Measurements from ENCODE around the gene CFAP141. TPM values are rescaled to one million over a fixed set of nuclear protein-coding genes. Genes with fewer than 3 reads are reported as not detected.

CFAP141 gene
- total and polyA plus RNA-seq, 2 donors from 2014 or later, result not detected

GRCh38 chr1:154186177-154186576 is 20.0 kb downstream of the CFAP141 start:
- intact Hi-C loops (cut with DNase I), result no loop called here
- no peak for FAIRE-seq
- Histone ChIP-seq H3K4me3 (ENCODE audit: low read length in 3 of 3) (no peak overlapping the region), H3K27me3 (ENCODE audit: control insufficient read depth, insufficient read depth, low read length) (no peaks in the 10 kb centered on the region), H3K4me1 (ENCODE audit: control insufficient read depth in 2 of 3, insufficient read depth in 2 of 3, low read depth in 1 of 3, low read length in 3 of 3) (peaks cover 3 to 12% (median 4%) of the 10 kb centered on the region in 3 donors), H3K36me3 (ENCODE audit: control insufficient read depth in 2 of 3, insufficient read depth in 3 of 3, low read length in 3 of 3) (no peaks in the 10 kb centered on the region), H3K9me3 (ENCODE audit: control insufficient read depth in 2 of 3, insufficient read depth in 1 of 3, low read length in 3 of 3) (no peaks in the 10 kb centered on the region), H3K27ac (ENCODE audit: low read depth in 2 of 2, low read length in 2 of 2) (no peak overlapping the region), H3K9ac (ENCODE audit: low read length in 3 of 3) (no peak overlapping the region)
- DNase-seq, result peak in 4 of 5 donors; percentile 43 to 63 (median 58)
- peak; percentile 18 for TF ChIP-seq CTCF (IDR thresholded peaks at IDR 0.05; ENCODE audit: borderline replicate concordance, extremely low read depth, insufficient read depth)

GRCh38 chr1:154183046-154183915 is 22.9 kb downstream of the CFAP141 start:
- no peaks in the 10 kb centered on the region for H3K27me3 ChIP-seq (ENCODE audit: control insufficient read depth, insufficient read depth, low read length)
- H3K4me3 ChIP-seq (ENCODE audit: low read length in 3 of 3), result peak overlapping the region; percentile 90 to 96 (median 96)
- peak overlapping the region; percentile 86 to 87 for H3K27ac ChIP-seq (ENCODE audit: low read depth in 2 of 2, low read length in 2 of 2)
- intact Hi-C loops (cut with DNase I), result no loop called here
- DNase-seq, result peak; percentile 98 to 99 (median 99)
- H3K9me3 ChIP-seq (ENCODE audit: control insufficient read depth in 2 of 3, insufficient read depth in 1 of 3, low read length in 3 of 3), result no peaks in the 10 kb centered on the region
- FAIRE-seq, result no peak
- peak overlapping the region; percentile 61 to 91 (median 90) for H3K9ac ChIP-seq (ENCODE audit: low read length in 3 of 3)
- H3K4me1 ChIP-seq (ENCODE audit: control insufficient read depth in 2 of 3, insufficient read depth in 2 of 3, low read depth in 1 of 3, low read length in 3 of 3), result peaks cover 3 to 32% (median 23%) of the 10 kb centered on the region in 3 donors
- no peak for TF ChIP-seq CTCF (IDR thresholded peaks at IDR 0.05; ENCODE audit: borderline replicate concordance, extremely low read depth, insufficient read depth)
- peaks cover 0 to 2% (median 0%) of the 10 kb centered on the region in 3 donors for H3K36me3 ChIP-seq (ENCODE audit: control insufficient read depth in 2 of 3, insufficient read depth in 3 of 3, low read length in 3 of 3)

- no peaks in the 10 kb centered on the region for H3K9me3 ChIP-seq (ENCODE audit: control insufficient read depth in 2 of 3, insufficient read depth in 1 of 3, low read length in 3 of 3)
- peaks cover 3 to 37% (median 28%) of the 10 kb centered on the region in 3 donors for H3K4me1 ChIP-seq (ENCODE audit: control insufficient read depth in 2 of 3, insufficient read depth in 2 of 3, low read depth in 1 of 3, low read length in 3 of 3)
- intact Hi-C loops (cut with DNase I), result no loop called here
- no peak for TF ChIP-seq CTCF (IDR thresholded peaks at IDR 0.05; ENCODE audit: borderline replicate concordance, extremely low read depth, insufficient read depth)
- H3K9ac ChIP-seq (ENCODE audit: low read length in 3 of 3), result peak overlapping the region; percentile 61 to 91 (median 90)
- peak overlapping the region; percentile 86 to 87 for H3K27ac ChIP-seq (ENCODE audit: low read depth in 2 of 2, low read length in 2 of 2)
- FAIRE-seq (no peak), DNase-seq (peak; percentile 48 to 92 (median 78))
- peaks cover 0 to 2% (median 0%) of the 10 kb centered on the region in 3 donors for H3K36me3 ChIP-seq (ENCODE audit: control insufficient read depth in 2 of 3, insufficient read depth in 3 of 3, low read length in 3 of 3)
- H3K4me3 ChIP-seq (ENCODE audit: low read length in 3 of 3), result peak overlapping the region; percentile 90 to 96 (median 96)
- no peaks in the 10 kb centered on the region for H3K27me3 ChIP-seq (ENCODE audit: control insufficient read depth, insufficient read depth, low read length)
Measured at GRCh38 chr1:154182344-154183045, 23.6 kb downstream of the CFAP141 start.

All from kidney (tissue), 14 donors.